GM23248 (cell line): Measurements from ENCODE around the gene CLRN2. TPM values are rescaled to one million over a fixed set of nuclear protein-coding genes. Genes with fewer than 3 reads are reported as not detected.
"Not testable (repeated sequence)": the region's sequence is repeated elsewhere in the genome, so short reads cannot be mapped to it uniquely, and the experiment has no call there.

Experiments used
- DNase-seq: peaks from one replicate; pipeline ENCODE4 v3.0.0-alpha.2; 2015
- H2AFZ ChIP-seq: fragments of 200-600 bp; sonication (generic); 2 replicates; pipeline ENCODE4 v1.6.1; 2016; ENCODE audit warnings: antibody characterized with exemption
- H3F3A ChIP-seq: fragments of 200-600 bp; sonication (generic); 2 replicates; pipeline ENCODE4 v1.6.1; 2016; ENCODE audit warnings: mild to moderate bottlenecking, antibody characterized with exemption, mixed run types; ENCODE audit not compliant: insufficient read depth
- H3K27ac ChIP-seq: fragments of 200-600 bp; sonication (generic); 2 replicates; pipeline ENCODE4 v1.5.1; 2016; ENCODE audit warnings: mild to moderate bottlenecking
- H3K27me3 ChIP-seq: fragments of 200-600 bp; sonication (generic); replicated peaks from 2 replicates; pipeline ENCODE4 v1.6.1; 2016; ENCODE audit warnings: mild to moderate bottlenecking; ENCODE audit not compliant: insufficient read depth
- H3K36me3 ChIP-seq: fragments of 200-600 bp; sonication (generic); 2 replicates; pipeline ENCODE4 v1.6.1; 2016; ENCODE audit warnings: low read depth, mild to moderate bottlenecking
- H3K4me1 ChIP-seq: fragments of 200-600 bp; sonication (generic); 2 replicates; pipeline ENCODE4 v1.6.1; 2016; ENCODE audit warnings: mild to moderate bottlenecking; ENCODE audit not compliant: insufficient read depth
- H3K4me2 ChIP-seq: fragments of 200-600 bp; sonication (generic); one replicate; pipeline ENCODE4 v1.6.1; 2016; ENCODE audit warnings: mild to moderate bottlenecking; ENCODE audit not compliant: unreplicated experiment
- H3K4me3 ChIP-seq: fragments of 200-600 bp; sonication (generic); 2 replicates; pipeline ENCODE4 v1.5.1; 2016; ENCODE audit warnings: mild to moderate bottlenecking
- H3K79me2 ChIP-seq: fragments of 200-600 bp; sonication (generic); 2 replicates; pipeline ENCODE4 v1.6.1; 2016; ENCODE audit warnings: mild to moderate bottlenecking; ENCODE audit not compliant: insufficient read depth
- H3K9ac ChIP-seq: fragments of 200-600 bp; sonication (generic); 2 replicates; pipeline ENCODE4 v1.6.1; 2016; ENCODE audit warnings: mild to moderate bottlenecking
- H3K9me2 ChIP-seq: fragments of 200-600 bp; sonication (generic); 2 replicates; pipeline ENCODE4 v1.6.1; 2016; ENCODE audit warnings: mixed run types, mild to moderate bottlenecking, moderate library complexity; ENCODE audit not compliant: insufficient read depth
- H3K9me3 ChIP-seq: fragments of 200-600 bp; sonication (generic); one replicate; pipeline ENCODE4 v1.6.1; 2017; ENCODE audit warnings: low read depth
- H4K20me1 ChIP-seq: fragments of 200-600 bp; sonication (generic); 2 replicates; pipeline ENCODE4 v1.6.0; 2016; ENCODE audit not compliant: insufficient read depth
- EZH2 ChIP-seq: fragments of 200-600 bp; sonication (generic); IDR thresholded peaks from 2 replicates; pipeline ENCODE4 v1.6.1; 2018; ENCODE audit warnings: antibody characterized with exemption, mild to moderate bottlenecking; ENCODE audit not compliant: insufficient read depth, poor library complexity, severe bottlenecking
- EZH2phosphoT487 ChIP-seq: fragments of 200-600 bp; sonication (generic); IDR thresholded peaks from 2 replicates; pipeline ENCODE4 v1.6.1; 2018; ENCODE audit warnings: antibody characterized with exemption, moderate library complexity, mild to moderate bottlenecking, low read depth; ENCODE audit not compliant: insufficient read depth
- WGBS, 2 experiments: methylation state at CpG; one replicate each; pipeline ENCODE4 v1.1.6; 2015 to 2017; ENCODE audit warnings: low lambda C conversion rate in 2 of 2, low coverage in 1 of 2; ENCODE audit errors: missing lambda C conversion rate in 2 of 2; 5-methylcytosine and 5-hydroxymethylcytosine counted together
- in situ Hi-C: fragments of 300-500 bp; cut with MboI; formaldehyde crosslinking; loops from 2 replicates; pipeline ENCODE4 v1.15.0; 2020
- polyA plus RNA-seq: library from polyadenylated mRNA; unstranded; fragments of >200 nt; fragmentation: Nextera tagmentation; extraction: Ambion mirVana; gene quantifications from 2 replicates; pipeline ENCODE4 v1.2.1, GENCODE V29; 2016
- total RNA-seq: library from RNA; depleted of rRNA; stranded (reverse); fragments of >200 nt; shearing (Covaris generic); gene quantifications from 2 replicates; pipeline ENCODE4 v1.2.3, GENCODE V29; 2014; rRNA removed

The CLRN2 gene
- total and polyA plus RNA-seq, 2 experiments from 2014 or later, result not detected

GRCh38 chr4:17574206-17574605, 59.2 kb downstream of the CLRN2 start:
- Histone ChIP-seq H3K27ac (no peak overlapping the region), H3K9ac (no peak overlapping the region), H3K27me3 (no peaks in the 10 kb centered on the region), H4K20me1 (no peaks in the 10 kb centered on the region), H3K79me2 (peaks cover 8% of the 10 kb centered on the region), H3K9me2 (no peaks in the 10 kb centered on the region), H3K4me2 (no peak overlapping the region), H3F3A (no peaks in the 10 kb centered on the region), H3K9me3 (no peaks in the 10 kb centered on the region), H2AFZ (no peak overlapping the region), H3K36me3 (no peaks in the 10 kb centered on the region), H3K4me1 (peaks cover 8% of the 10 kb centered on the region; the same call in 1 of the 2 replicates), H3K4me3 (no peak overlapping the region)
- no peak for TF ChIP-seq EZH2
- no peak for TF ChIP-seq EZH2phosphoT487
- no peak for DNase-seq
- in situ Hi-C loops, result loop anchor here (25.0 kb wide), 2 partner anchors 238 to 1013 kb away; partner anchors contain the start of genes DCAF16 and NCAPG
- WGBS, 2 experiments, result 92 to 100% methylated on average over 4 of the region's 4 CpGs

- H3K9me2 ChIP-seq, H3K4me2 ChIP-seq, H3K36me3 ChIP-seq, in situ Hi-C loops, H3K9ac ChIP-seq, H2AFZ ChIP-seq, H3K27ac ChIP-seq, H3F3A ChIP-seq, H3K4me1 ChIP-seq, H4K20me1 ChIP-seq, DNase-seq, H3K27me3 ChIP-seq, H3K9me3 ChIP-seq, H3K4me3 ChIP-seq: not testable (repeated sequence)
- WGBS, 2 experiments, result 93% methylated on average over 12 of the region's 12 CpGs
- peaks cover 13% of the 10 kb centered on the region for H3K79me2 ChIP-seq
Measured at GRCh38 chr4:17575177-17575576, 60.2 kb downstream of the CLRN2 start.

Other genes starting within 250 kb of the CLRN2 start
- gene QDPR, start 3.1 kb upstream of the CLRN2 start, total RNA-seq, result 13.9 and 20.4 TPM in 2 replicates
- gene QDPR, start 3.1 kb upstream of the CLRN2 start, polyA plus RNA-seq, result 40.4 and 40.5 TPM in 2 replicates
- 63.6 and 75.4 TPM in 2 replicates for gene LAP3, start 62.0 kb downstream of the CLRN2 start, total RNA-seq
- 60.7 and 62.6 TPM in 2 replicates for gene LAP3, start 62.0 kb downstream of the CLRN2 start, polyA plus RNA-seq
- gene MED28, start 99.5 kb downstream of the CLRN2 start, total RNA-seq, result 3.9 and 4.8 TPM in 2 replicates
- 34.1 and 40.0 TPM in 2 replicates for gene MED28, start 99.5 kb downstream of the CLRN2 start, polyA plus RNA-seq